ENCODE measurements around the gene BRMS1L. TPM values are rescaled to one million over a fixed set of nuclear protein-coding genes. Genes with fewer than 3 reads are reported as not detected.
"Not testable (repeated sequence)": the region's sequence is repeated elsewhere in the genome, so short reads cannot be mapped to it uniquely, and the experiment has no call there.

Gene BRMS1L, protein sequence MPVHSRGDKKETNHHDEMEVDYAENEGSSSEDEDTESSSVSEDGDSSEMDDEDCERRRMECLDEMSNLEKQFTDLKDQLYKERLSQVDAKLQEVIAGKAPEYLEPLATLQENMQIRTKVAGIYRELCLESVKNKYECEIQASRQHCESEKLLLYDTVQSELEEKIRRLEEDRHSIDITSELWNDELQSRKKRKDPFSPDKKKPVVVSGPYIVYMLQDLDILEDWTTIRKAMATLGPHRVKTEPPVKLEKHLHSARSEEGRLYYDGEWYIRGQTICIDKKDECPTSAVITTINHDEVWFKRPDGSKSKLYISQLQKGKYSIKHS
- 5.7 and 8.0 TPM in 2 replicates for total RNA-seq (2021)
- Bru-seq, nascent RNA = percentile 73 among the genes with signal in this experiment
- percentile 60 among the genes with signal in this experiment for BruChase-seq, experiment 1, labeled RNA remaining after a 2-hour chase
- percentile 63 among the genes with signal in this experiment for BruChase-seq, experiment 2, labeled RNA remaining after a 6-hour chase
- long read RNA-seq, partial matches to known transcripts = 1 of 7 reads
- long read RNA-seq, other reads (novel, unspliced or antisense) = 2 of 7 reads

GRCh38 chr14:35826218-35826951 lies at the start of gene BRMS1L:
Gene BRMS1L (plus strand): TSS chr14:35826338. CDS start chr14:35826517, 179 bp downstream.
- peak within 1 kb of the TSS; percentile 91 for H3K4me2 ChIP-seq
- no peaks in the 10 kb centered on the region for H4K20me1 ChIP-seq (ENCODE audit: insufficient read depth)
- H3K36me3 ChIP-seq (ENCODE audit: low read depth) = no peaks in the 10 kb centered on the region
- peak within 1 kb of the TSS; percentile 96 for H2AFZ ChIP-seq
- no peaks in the 10 kb centered on the region for H3K9me2 ChIP-seq (ENCODE audit: insufficient read depth)
- peak; percentile 92 to 93 for DNase-seq
- H3K79me2 ChIP-seq (ENCODE audit: low read depth) = peaks cover 14% of the 10 kb centered on the region
- peak within 1 kb of the TSS; percentile 84 for H3K27ac ChIP-seq
- TSS peak; percentile 83 for BruUV-seq (replicated peaks)
- H3K4me1 ChIP-seq (replicated peaks; ENCODE audit: insufficient read depth) = peaks cover 8% of the 10 kb centered on the region
- peak within 1 kb of the TSS; percentile 90 for H3K4me3 ChIP-seq
- intact Hi-C loops (cut with micrococcal nuclease; ENCODE audit: unreplicated experiment) = loop anchor here (1.0 to 5.0 kb wide), 3 partner anchors 17 to 779 kb away; partner anchors contain the start of genes FAM177A1 and RALGAPA1
- ChIA-PET CTCF (interaction anchor here (0.5 to 0.7 kb wide), 2 partner anchors 8 to 12 kb away, joined by 3 to 4 read pairs; no protein-coding TSS in a partner anchor), POLR2A (ENCODE audit: unreplicated experiment) (interaction anchor here (0.5 to 0.7 kb wide), 9 partner anchors 17 to 1775 kb away, joined by 3 to 10 read pairs (median 4); partner anchors contain the start of gene RALGAPA1)
- no peaks in the 10 kb centered on the region for H3K27me3 ChIP-seq (ENCODE audit: insufficient read depth, low read depth)
- H3F3A ChIP-seq (ENCODE audit: insufficient read depth, low read depth) = no peaks in the 10 kb centered on the region
- TF ChIP-seq, protein P1, sequence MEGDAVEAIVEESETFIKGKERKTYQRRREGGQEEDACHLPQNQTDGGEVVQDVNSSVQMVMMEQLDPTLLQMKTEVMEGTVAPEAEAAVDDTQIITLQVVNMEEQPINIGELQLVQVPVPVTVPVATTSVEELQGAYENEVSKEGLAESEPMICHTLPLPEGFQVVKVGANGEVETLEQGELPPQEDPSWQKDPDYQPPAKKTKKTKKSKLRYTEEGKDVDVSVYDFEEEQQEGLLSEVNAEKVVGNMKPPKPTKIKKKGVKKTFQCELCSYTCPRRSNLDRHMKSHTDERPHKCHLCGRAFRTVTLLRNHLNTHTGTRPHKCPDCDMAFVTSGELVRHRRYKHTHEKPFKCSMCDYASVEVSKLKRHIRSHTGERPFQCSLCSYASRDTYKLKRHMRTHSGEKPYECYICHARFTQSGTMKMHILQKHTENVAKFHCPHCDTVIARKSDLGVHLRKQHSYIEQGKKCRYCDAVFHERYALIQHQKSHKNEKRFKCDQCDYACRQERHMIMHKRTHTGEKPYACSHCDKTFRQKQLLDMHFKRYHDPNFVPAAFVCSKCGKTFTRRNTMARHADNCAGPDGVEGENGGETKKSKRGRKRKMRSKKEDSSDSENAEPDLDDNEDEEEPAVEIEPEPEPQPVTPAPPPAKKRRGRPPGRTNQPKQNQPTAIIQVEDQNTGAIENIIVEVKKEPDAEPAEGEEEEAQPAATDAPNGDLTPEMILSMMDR (conservative IDR thresholded peaks at IDR 0.05) = no peak
- no peak for TF ChIP-seq EZH2 (IDR thresholded peaks at IDR 0.05; ENCODE audit: low read depth)
- no peaks in the 10 kb centered on the region for H3K9me3 ChIP-seq (ENCODE audit: insufficient read depth, low read depth)

DNA sequence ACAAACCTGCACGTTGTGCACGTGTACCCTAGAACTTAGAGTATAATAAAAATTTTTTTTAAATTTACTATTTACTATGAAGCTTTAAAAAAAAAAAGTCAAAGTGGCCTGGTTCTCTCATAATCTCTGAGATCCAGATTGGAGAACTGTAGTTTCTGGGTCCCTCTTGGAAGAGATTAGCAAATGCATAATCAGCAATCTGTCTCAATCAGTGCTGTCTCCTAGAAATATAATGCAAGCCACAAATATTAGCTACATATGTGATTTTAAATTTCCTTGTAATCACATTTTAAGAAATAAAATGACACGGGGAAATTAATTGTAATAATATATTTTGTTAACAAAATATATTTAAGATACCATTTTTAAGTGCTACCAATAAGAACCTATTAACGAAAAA lies 49.3 kb upstream of the BRMS1L start:
- TF ChIP-seq, protein P1 (conservative IDR thresholded peaks at IDR 0.05) = no peak
- TF ChIP-seq EZH2 (IDR thresholded peaks at IDR 0.05; ENCODE audit: low read depth) = no peak
- POLR2A ChIA-PET (ENCODE audit: unreplicated experiment) = no interaction called here
- DNase-seq = no peak
- Histone ChIP-seq H3K36me3 (ENCODE audit: low read depth) (no peaks in the 10 kb centered on the region), H3K4me1 (replicated peaks; ENCODE audit: insufficient read depth) (no peaks in the 10 kb centered on the region), H3K4me3 (no peak overlapping the region), H3K4me2 (no peak overlapping the region), H2AFZ (no peak overlapping the region), H3K9me3 (ENCODE audit: insufficient read depth, low read depth) (no peaks in the 10 kb centered on the region; the same call in 1 of the 2 replicates), H3K9me2 (ENCODE audit: insufficient read depth) (no peaks in the 10 kb centered on the region), H3K27me3 (ENCODE audit: insufficient read depth, low read depth) (no peaks in the 10 kb centered on the region), H3K79me2 (ENCODE audit: low read depth) (0 out of 2 replicates have a peak, but pooled peaks cover 7% of the 10 kb centered on the region), H4K20me1 (ENCODE audit: insufficient read depth) (no peaks in the 10 kb centered on the region), H3K27ac (no peak overlapping the region), H3F3A (ENCODE audit: insufficient read depth, low read depth) (no peaks in the 10 kb centered on the region)
- no TSS peak for BruUV-seq (replicated peaks)
- CTCF ChIA-PET = interaction anchor here (0.6 kb wide), 1 partner anchor 41 kb away, joined by 3 read pairs; no protein-coding TSS in a partner anchor
- intact Hi-C loops (cut with micrococcal nuclease; ENCODE audit: unreplicated experiment) = no loop called here

DNA sequence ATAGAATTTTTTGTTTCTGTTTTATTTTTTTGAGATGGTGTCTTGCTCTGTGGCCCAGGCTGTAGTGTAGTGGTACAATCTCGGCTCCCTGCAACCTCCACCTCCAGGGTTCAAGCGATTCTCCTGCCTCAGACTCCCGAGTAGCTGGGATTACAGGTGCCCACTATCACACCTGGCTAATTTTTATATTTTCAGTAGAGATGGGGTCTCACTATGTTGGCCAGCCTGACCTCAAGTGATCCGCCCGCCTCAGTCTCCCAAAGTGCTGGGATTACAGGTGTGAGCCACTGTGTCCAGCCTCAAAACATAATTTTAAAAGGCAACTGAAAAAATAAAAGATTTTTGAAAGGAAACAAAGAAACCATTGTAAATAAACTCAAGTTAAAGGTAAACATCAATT lies 48.6 kb upstream of the BRMS1L start:
- H2AFZ ChIP-seq; H3K4me2 ChIP-seq; H3K36me3 ChIP-seq (ENCODE audit: low read depth); BruUV-seq (replicated peaks); H3K79me2 ChIP-seq (ENCODE audit: low read depth); DNase-seq; H3K27ac ChIP-seq; H3K27me3 ChIP-seq (ENCODE audit: insufficient read depth, low read depth); H3K4me1 ChIP-seq (replicated peaks; ENCODE audit: insufficient read depth); H3K4me3 ChIP-seq; CTCF ChIA-PET; POLR2A ChIA-PET (ENCODE audit: unreplicated experiment); H3F3A ChIP-seq (ENCODE audit: insufficient read depth, low read depth); intact Hi-C loops (cut with micrococcal nuclease; ENCODE audit: unreplicated experiment); H3K9me2 ChIP-seq (ENCODE audit: insufficient read depth); H4K20me1 ChIP-seq (ENCODE audit: insufficient read depth); H3K9me3 ChIP-seq (ENCODE audit: insufficient read depth, low read depth): not testable (repeated sequence)

Data from PC-9 (cell line).